H9 (cell line): ENCODE data around the gene OAS1. TPM values are rescaled to one million over a fixed set of nuclear protein-coding genes. Genes with fewer than 3 reads are reported as not detected.

Experiments
- DNase-seq: peaks from one replicate; pipeline ENCODE4 v3.0.0-alpha.2; 2017
- H2AFZ ChIP-seq: one replicate; pipeline ENCODE4 v1.6.1; 2013; ENCODE audit warnings: mild to moderate bottlenecking, low read length, control low read depth, moderate library complexity
- H2AK5ac ChIP-seq: 2 replicates; pipeline ENCODE4 v1.6.1; 2013; ENCODE audit warnings: low read length, control low read depth, mixed read lengths; ENCODE audit not compliant: insufficient read length
- H2BK120ac ChIP-seq: one replicate; pipeline ENCODE4 v1.6.1; 2013; ENCODE audit warnings: low read depth, mild to moderate bottlenecking, low read length, control low read depth, inconsistent platforms; ENCODE audit not compliant: poor library complexity, severe bottlenecking
- H2BK12ac ChIP-seq: 2 replicates; pipeline ENCODE4 v1.6.1; 2013; ENCODE audit warnings: low read length, control low read depth, mixed read lengths, low read depth; ENCODE audit not compliant: insufficient read length
- H2BK15ac ChIP-seq: 2 replicates; pipeline ENCODE4 v1.6.1; 2013; ENCODE audit warnings: low read depth, low read length, control low read depth
- H2BK20ac ChIP-seq: one replicate; pipeline ENCODE4 v1.6.1; 2013; ENCODE audit warnings: low read depth, mild to moderate bottlenecking, low read length, control low read depth, inconsistent platforms; ENCODE audit not compliant: poor library complexity, severe bottlenecking
- H2BK5ac ChIP-seq: 2 replicates; pipeline ENCODE4 v1.6.1; 2013; ENCODE audit warnings: low read length, control low read depth, mixed read lengths; ENCODE audit not compliant: insufficient read length
- H3K14ac ChIP-seq: 2 replicates; pipeline ENCODE4 v1.6.1; 2013; ENCODE audit warnings: low read length, control low read depth; ENCODE audit not compliant: insufficient read depth
- H3K18ac ChIP-seq: 2 replicates; pipeline ENCODE4 v1.6.1; 2013; ENCODE audit warnings: low read depth, mild to moderate bottlenecking, mixed read lengths, low read length, control low read depth; ENCODE audit not compliant: insufficient read length
- H3K23ac ChIP-seq: 2 replicates; pipeline ENCODE4 v1.6.1; 2013; ENCODE audit warnings: low read length, control low read depth, mixed read lengths, low read depth; ENCODE audit not compliant: insufficient read length
- H3K23me2 ChIP-seq: 2 replicates; pipeline ENCODE4 v1.6.1; 2013; ENCODE audit warnings: low read depth, mild to moderate bottlenecking, mixed read lengths, low read length, control low read depth; ENCODE audit not compliant: insufficient read length, poor library complexity, severe bottlenecking
- H3K27ac ChIP-seq: 2 replicates; pipeline ENCODE4 v1.5.1; 2013; ENCODE audit warnings: low read length, control low read depth, mixed read lengths, low read depth; ENCODE audit not compliant: insufficient read length
- H3K27me3 ChIP-seq: 2 replicates; pipeline ENCODE4 v1.6.1; 2013; ENCODE audit warnings: low read length, control low read depth, inconsistent platforms; ENCODE audit not compliant: insufficient read depth
- H3K4ac ChIP-seq: 2 replicates; pipeline ENCODE4 v1.6.1; 2013; ENCODE audit warnings: low read depth, mild to moderate bottlenecking, control low read depth, inconsistent platforms, low read length, moderate library complexity
- H3K4me1 ChIP-seq: 2 replicates; pipeline ENCODE4 v1.6.1; 2013; ENCODE audit warnings: low read length, control low read depth, inconsistent platforms; ENCODE audit not compliant: insufficient read depth
- H3K4me2 ChIP-seq: 2 replicates; pipeline ENCODE4 v1.6.1; 2013; ENCODE audit warnings: low read length, control low read depth, mixed read lengths; ENCODE audit not compliant: insufficient read length, insufficient read depth
- H3K56ac ChIP-seq: 2 replicates; pipeline ENCODE4 v1.6.1; 2013; ENCODE audit warnings: low read depth, mild to moderate bottlenecking, mixed read lengths, low read length, control low read depth; ENCODE audit not compliant: insufficient read length
- H3K79me1 ChIP-seq: 2 replicates; pipeline ENCODE4 v1.6.1; 2013; ENCODE audit warnings: low read depth, mild to moderate bottlenecking, moderate library complexity, low read length, control low read depth, inconsistent platforms; ENCODE audit not compliant: insufficient read depth, poor library complexity, severe bottlenecking
- H3K79me2 ChIP-seq: 2 replicates; pipeline ENCODE4 v1.6.1; 2013; ENCODE audit warnings: low read length, control low read depth, inconsistent platforms; ENCODE audit not compliant: insufficient read depth
- H3K9ac ChIP-seq: 2 replicates; pipeline ENCODE4 v1.6.1; 2013; ENCODE audit warnings: low read length, control low read depth, mixed read lengths; ENCODE audit not compliant: insufficient read length; ENCODE audit errors: extremely low read depth
- H3K9me3 ChIP-seq: one replicate; pipeline ENCODE4 v1.6.1; 2013; ENCODE audit warnings: low read depth, low read length, inconsistent platforms; ENCODE audit not compliant: control insufficient read depth
- H3T11ph ChIP-seq: one replicate; pipeline ENCODE4 v1.6.1; 2013; ENCODE audit warnings: mild to moderate bottlenecking, low read length, control low read depth, inconsistent platforms
- H4K20me1 ChIP-seq: one replicate; pipeline ENCODE4 v1.6.1; 2013; ENCODE audit not compliant: control insufficient read depth, insufficient read length, insufficient read depth
- H4K5ac ChIP-seq: 2 replicates; pipeline ENCODE4 v1.6.1; 2013; ENCODE audit warnings: low read depth, mild to moderate bottlenecking, mixed read lengths, low read length, control low read depth; ENCODE audit not compliant: insufficient read length
- H4K8ac ChIP-seq: replicated peaks from 2 replicates; pipeline ENCODE4 v1.6.1; 2013; ENCODE audit warnings: low read length, control low read depth, mixed read lengths, low read depth; ENCODE audit not compliant: insufficient read length
- H4K91ac ChIP-seq: 2 replicates; pipeline ENCODE4 v1.6.1; 2013; ENCODE audit warnings: low read depth, mild to moderate bottlenecking, moderate library complexity, mixed read lengths, low read length, control low read depth; ENCODE audit not compliant: insufficient read length
- H3K27ac Mint-ChIP-seq, 3 experiments: 2 replicates in 2 of 3; 3 replicates in 1 of 3; pipeline ENCODE4 v1.8.0; 2020 to 2021; ENCODE audit warnings: mixed read lengths in 3 of 3, mild to moderate bottlenecking in 1 of 3, moderate library complexity in 1 of 3
- H3K27me3 Mint-ChIP-seq: 2 replicates; pipeline ENCODE4 v1.8.0; 2021; ENCODE audit warnings: low read depth, mild to moderate bottlenecking, moderate library complexity, mixed read lengths
- H3K36me3 Mint-ChIP-seq, 3 experiments: 2 replicates in 2 of 3; 3 replicates in 1 of 3; pipeline ENCODE4 v1.8.0; 2020 to 2021; ENCODE audit warnings: low read depth in 3 of 3, mixed read lengths in 3 of 3; ENCODE audit not compliant: insufficient read depth in 1 of 3
- H3K4me1 Mint-ChIP-seq, 2 experiments: 2 replicates each; pipeline ENCODE4 v1.8.0; 2020; ENCODE audit warnings: mixed read lengths in 2 of 2
- H3K4me3 Mint-ChIP-seq, 2 experiments: 2 replicates in 1 of 2; 3 replicates in 1 of 2; pipeline ENCODE4 v1.8.0; 2020 to 2021; ENCODE audit warnings: mild to moderate bottlenecking in 2 of 2, mixed read lengths in 2 of 2, moderate library complexity in 1 of 2
- H3K9me3 Mint-ChIP-seq, 2 experiments: 2 replicates in 1 of 2; 3 replicates in 1 of 2; pipeline ENCODE4 v1.8.0; 2020; ENCODE audit warnings: mild to moderate bottlenecking in 2 of 2, mixed read lengths in 2 of 2, moderate library complexity in 1 of 2
- CTCF ChIP-seq: fragments of 200-600 bp; sonication (generic); conservative IDR thresholded peaks from 3 replicates; pipeline ENCODE4 v1.8.0; 2021; ENCODE audit warnings: antibody characterized with exemption, mild to moderate bottlenecking
- WGBS: extraction: QIAGEN DNeasy Blood & Tissue Kit; methylation state at CpG from one replicate; pipeline ENCODE4 v1.1.7; 2013; ENCODE audit warnings: missing lambda C conversion rate, low lambda C conversion rate, mixed read lengths; ENCODE audit not compliant: insufficient read length; ENCODE audit errors: extremely low coverage; 5-methylcytosine and 5-hydroxymethylcytosine counted together
- total RNA-seq: library from RNA; stranded (reverse); gene quantifications from 2 replicates; pipeline ENCODE4 v1.2.1, GENCODE V29; 2021

OAS1 gene
- total RNA-seq, 1 experiment from 2014 or later = not detected

GRCh38 chr12:112932485-112933128, 25.8 kb downstream of the OAS1 start:
- Histone ChIP-seq H2AFZ (no peak overlapping the region), H3K79me2 (no peaks in the 10 kb centered on the region)

More at GRCh38 chr12:112932485-112933128, 25.8 kb downstream of the OAS1 start:
- Mint-ChIP-seq H3K9me3 (peaks cover 7 to 9% of the 10 kb centered on the region in 2 experiments), H3K4me3 (no peak overlapping the region), H3K36me3 (peaks cover 0 to 5% (median under 1%) of the 10 kb centered on the region in 3 experiments; a peak in 3 of 7 replicates), H3K27ac (peak overlapping the region in 2 of 3 experiments; percentile 8 to 36; a peak in 2 of 7 replicates), H3K4me1 (peaks cover 14 to 15% of the 10 kb centered on the region in 2 experiments), H3K27me3 (peaks cover 10% of the 10 kb centered on the region)
- Histone ChIP-seq H3K4ac (no peak overlapping the region), H3K56ac (no peak overlapping the region), H3K14ac (no peak overlapping the region), H2BK12ac (no peak overlapping the region), H4K5ac (no peak overlapping the region), H2BK15ac (no peak overlapping the region), H3K23me2 (no peaks in the 10 kb centered on the region), H3K4me2 (no peak overlapping the region), H2BK120ac (no peak overlapping the region), H3T11ph (no peak overlapping the region), H3K23ac (no peak overlapping the region), H4K91ac (no peak overlapping the region), H2AK5ac (no peak overlapping the region), H3K4me1 (no peaks in the 10 kb centered on the region), H3K9me3 (no peaks in the 10 kb centered on the region), H3K27me3 (no peaks in the 10 kb centered on the region), H3K79me1 (no peaks in the 10 kb centered on the region), H2BK5ac (no peak overlapping the region), H4K8ac (no peak overlapping the region), H3K27ac (no peak overlapping the region), H2BK20ac (no peak overlapping the region), H3K9ac (no peak overlapping the region), H4K20me1 (no peaks in the 10 kb centered on the region), H3K18ac (no peak overlapping the region)
- DNase-seq = no peak
- no peak for TF ChIP-seq CTCF
- no CpG with 5 or more reads among the region's 6 CpGs for WGBS
